Stimulated activated CD4-positive, alpha-beta T cell treated with anti-CD3 and anti-CD28 coated beads, TNF-alpha, amount 100 ng/mL, for 4 hours (primary cell): ENCODE data around the gene FAM177A1.

Source experiments
- DNase-seq, 3 experiments: peaks; one replicate each; pipeline ENCODE4 v3.0.0-alpha.2; 2020; ENCODE audit warnings: low read depth in 3 of 3

The FAM177A1 gene

DNA sequence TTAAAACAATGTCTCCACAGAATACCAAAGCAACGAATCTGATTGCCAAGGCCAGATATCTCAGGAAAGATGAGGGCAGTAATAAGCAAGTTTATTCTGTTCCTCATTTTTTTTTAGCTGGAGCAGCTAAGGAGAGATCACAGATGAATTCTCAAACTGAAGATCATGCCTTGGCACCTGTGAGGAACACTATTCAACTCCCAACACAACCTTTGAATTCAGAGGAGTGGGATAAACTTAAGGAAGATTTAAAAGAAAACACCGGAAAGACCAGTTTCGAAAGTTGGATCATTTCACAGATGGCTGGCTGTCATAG is 77.3 kb downstream of the FAM177A1 start:
- DNase-seq, result no peak

DNA sequence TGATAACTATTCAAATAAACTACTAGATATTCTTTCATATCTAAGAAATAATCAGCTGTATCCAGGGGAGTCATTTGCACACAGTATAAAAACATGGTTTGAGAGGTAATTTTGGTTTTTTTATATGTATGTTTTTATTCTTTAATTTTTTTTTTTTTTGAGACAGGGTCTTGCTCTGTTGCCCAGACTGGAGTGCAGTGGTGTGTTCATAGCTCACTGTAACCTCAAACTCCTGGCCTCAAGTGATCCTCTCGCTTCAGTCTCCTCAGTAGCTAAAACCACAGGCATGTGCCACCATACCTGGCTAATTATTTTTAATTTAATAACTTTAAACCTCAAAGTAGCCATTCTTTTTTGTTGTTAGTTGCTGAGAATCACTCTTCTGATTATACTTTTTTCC is 78.1 kb downstream of the FAM177A1 start:
- DNase-seq, result no peak
